ENCODE results near the gene HEATR9.
"Not testable (repeated sequence)": the region's sequence is repeated elsewhere in the genome, so short reads cannot be mapped to it uniquely, and the experiment has no call there.

HEATR9 gene

GRCh38 chr17:35868737-35869136, at the start of gene HEATR9:
HEATR9 (minus strand) TSS chr17:35868891; CDS start chr17:35868742, 149 bp downstream.
- no peak for FAIRE-seq
- DNase-seq (ENCODE audit: insufficient read length, low spot score) = no peak

DNA sequence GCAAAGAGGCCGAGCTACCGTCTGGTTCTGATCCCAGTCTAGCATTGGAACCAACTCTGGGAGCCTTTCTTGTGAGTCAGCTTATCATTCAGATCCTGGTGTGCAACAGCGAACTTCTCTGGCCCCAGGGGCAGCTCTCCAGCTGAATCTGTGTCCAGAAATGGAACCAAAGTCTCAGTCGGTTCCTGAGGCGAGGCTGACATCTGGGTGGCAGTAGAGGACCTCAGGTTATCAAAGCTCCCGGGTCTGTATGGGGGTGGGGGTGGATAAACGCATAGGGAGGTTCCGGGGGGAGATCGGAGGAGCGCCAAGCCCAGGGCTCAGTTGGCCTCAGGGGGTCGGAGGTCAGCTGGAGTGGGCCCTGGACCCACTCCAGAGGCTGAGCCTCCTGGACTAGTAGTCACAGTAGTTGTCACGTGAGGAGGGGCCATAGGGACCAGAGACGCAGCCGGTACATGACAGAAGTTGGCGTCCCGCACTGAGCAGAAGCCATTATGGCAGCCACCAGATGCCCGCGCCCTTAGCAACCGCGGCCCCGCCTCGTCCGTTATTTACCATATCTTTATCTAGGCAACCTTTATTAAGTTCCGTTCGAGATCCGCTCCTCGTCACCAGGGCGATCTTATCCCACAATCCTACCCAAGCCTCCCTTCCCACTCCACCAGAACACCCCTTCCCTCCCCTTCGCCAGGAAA, 49.0 kb upstream of the HEATR9 start:
- DNase-seq (ENCODE audit: insufficient read length, low spot score) (no peak), FAIRE-seq (no peak)

- DNase-seq (ENCODE audit: insufficient read length, low spot score) (no peak), FAIRE-seq (no peak)
These were observed 46.7 kb upstream of the HEATR9 start for GRCh38 chr17:35915153-35915964.

DNA sequence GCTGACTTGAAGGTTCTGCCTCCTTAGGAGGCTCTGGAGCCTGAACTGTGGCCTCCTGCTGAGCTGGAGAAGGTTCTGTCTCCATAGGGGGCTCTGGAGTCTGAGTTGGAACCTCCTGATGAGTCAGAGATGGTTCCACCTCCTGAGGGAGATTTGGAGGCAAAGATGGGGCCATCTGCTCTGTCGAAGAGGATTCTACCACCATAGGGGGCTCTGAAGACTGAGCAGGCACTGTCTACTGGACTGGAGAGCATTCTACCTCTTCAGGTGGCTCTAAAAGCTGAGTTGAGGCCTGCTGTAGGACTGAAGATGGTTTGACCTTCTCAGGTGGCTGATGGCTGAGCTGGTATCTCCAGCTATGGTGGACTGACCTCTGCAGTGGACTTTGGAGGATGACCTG, 45.7 kb upstream of the HEATR9 start:
- DNase-seq (ENCODE audit: insufficient read length, low spot score) (no peak), FAIRE-seq (no peak)

DNA sequence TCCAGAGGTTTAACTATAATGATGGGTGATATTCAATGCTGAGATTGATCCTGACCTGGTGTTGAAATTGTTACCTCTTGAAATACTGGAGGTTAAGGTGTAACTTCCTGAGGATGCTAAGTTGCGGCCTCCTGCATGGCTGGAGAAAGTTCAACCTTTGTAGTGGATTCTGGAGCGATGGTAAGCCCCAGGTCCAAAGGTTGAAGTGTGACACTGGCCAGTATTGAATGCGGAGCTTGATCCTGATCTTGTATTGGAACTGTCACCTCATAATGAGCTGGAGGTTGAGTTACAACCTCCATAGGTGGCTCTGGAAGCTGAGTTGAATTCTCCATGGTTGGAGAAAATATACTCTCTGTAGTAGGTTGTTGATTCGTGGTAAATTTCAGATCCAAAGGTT, 44.9 kb upstream of the HEATR9 start:
- FAIRE-seq (no peak), DNase-seq (ENCODE audit: insufficient read length, low spot score) (no peak)

DNA sequence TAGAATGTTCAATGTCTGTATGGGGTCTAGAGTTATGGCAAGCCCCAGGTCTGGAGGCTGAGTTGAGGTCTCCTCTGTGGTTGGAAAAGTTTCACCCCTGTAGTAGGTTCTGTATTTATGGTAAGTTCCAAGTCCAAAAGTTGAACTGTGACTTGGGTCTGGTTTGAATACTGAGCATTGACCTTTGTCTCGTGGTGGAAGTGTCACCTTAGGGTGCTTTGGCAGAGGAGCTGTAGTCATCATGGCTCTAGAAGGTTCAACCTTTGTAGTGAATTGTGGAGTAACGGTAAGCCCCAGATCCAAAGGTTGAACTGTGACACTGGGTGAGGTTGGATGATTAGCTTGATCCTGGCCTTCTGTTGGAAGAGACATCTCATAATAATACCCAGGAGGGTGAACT, 44.3 kb upstream of the HEATR9 start:
- DNase-seq (ENCODE audit: insufficient read length, low spot score) = no peak
- no peak for FAIRE-seq

DNA sequence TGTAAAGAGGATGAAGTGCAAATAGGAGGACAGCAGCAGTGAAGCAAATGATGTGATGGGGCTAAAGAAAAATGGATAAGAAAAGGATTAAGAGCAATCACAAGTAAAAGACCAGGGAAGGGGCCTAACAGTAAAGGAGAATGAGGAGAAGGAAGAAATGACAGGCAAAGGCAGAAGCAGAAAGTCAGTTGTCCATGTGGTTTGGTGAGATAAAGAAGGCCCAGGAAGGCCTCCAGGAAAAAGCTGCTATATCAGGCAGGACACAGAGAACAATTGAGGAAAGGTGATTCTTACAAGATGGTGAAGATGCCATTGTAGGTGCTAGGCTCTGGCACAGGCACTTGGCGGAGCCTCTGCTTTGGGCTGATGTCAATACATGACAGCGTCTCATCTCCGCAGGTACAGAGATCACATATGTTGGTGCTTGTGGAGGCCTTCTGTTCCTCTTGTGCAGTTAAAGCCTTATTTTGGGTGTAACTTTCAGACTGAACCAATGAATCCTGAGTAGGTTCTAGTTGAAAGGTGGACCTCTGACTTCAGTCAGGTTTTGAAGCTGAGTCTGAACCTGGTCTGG, 43.7 kb upstream of the HEATR9 start:
- no peak for DNase-seq (ENCODE audit: insufficient read length, low spot score)
- no peak for FAIRE-seq

DNA sequence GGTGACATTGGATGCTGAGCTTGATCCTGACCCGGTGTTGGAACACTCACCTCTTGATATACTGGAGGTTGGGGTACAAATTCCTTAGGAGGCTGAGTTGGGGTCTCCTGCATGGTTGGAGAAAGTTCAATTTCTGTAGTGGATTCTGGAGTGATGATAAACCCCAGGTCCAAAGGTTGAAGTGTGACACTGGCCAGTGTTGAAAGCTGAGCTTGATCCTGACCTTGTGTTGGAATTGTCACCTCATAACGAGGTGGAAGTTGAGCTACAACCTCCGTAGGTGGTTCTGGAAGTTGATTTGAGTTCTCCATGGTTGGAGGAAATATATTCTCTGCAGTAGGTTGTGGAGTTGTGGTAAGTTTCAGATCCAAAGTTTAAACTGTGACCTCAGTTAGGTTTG, 40.7 kb upstream of the HEATR9 start:
- FAIRE-seq (no peak), DNase-seq (ENCODE audit: insufficient read length, low spot score) (no peak)

DNA sequence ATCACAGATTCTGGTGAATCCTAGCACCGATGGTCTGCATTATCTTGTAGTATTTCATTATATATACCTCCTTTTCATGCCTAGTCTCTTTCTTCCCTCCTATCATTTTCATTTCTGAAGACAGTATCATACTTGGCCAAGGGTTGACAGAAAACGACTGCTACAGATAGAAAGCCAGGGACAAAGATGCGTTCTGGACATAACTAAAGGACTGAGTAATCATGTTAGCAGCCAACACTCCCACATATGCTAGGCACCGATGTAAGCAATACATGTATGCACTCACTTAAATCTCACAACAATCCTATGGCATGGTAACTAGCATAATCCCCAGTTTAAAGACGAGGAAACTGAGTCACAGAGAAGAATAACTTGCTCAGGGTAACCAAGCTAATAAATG, 39.0 kb upstream of the HEATR9 start:
- no peak for DNase-seq (ENCODE audit: insufficient read length, low spot score)
- no peak for FAIRE-seq

GRCh38 chr17:35906926-35907637, 38.4 kb upstream of the HEATR9 start:
- no peak for DNase-seq (ENCODE audit: insufficient read length, low spot score)

DNA sequence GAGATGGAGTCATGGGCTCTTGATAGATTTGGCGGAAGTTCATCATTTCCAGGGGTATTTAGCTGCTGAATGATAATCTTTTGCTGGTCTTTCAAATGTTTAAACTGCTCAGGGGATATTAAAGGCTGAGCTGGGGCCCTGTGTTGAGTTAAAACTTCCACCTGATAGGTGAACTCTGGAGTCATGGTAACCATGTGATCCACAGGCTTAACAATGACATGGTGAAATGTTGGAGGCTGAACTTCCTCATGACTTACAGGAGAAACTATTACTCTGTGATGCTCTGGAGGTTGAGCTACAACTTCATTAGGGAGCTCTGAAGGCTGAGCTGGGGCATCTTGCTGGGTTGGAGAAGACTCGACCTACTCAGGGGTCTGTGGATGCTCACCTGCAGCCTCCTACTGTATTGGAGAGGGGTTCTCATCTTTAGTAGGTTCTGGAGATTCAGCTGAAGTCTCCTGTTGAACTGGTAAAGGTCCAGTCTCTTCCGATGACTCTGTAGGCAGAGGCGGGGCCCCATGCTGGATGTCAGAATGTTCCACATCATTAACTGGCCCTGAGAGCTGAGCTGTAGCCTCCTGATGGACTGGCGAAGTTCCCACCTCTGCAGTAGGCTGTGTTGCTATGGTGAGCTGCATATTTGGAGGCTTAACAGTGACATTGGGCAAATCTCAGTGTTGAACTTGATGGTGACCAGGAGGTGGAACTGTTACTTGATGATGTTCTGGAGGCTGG, 37.7 kb upstream of the HEATR9 start:
- DNase-seq (ENCODE audit: insufficient read length, low spot score) (no peak), FAIRE-seq (no peak)

More at GRCh38 chr17:35906926-35907637, 38.4 kb upstream of the HEATR9 start:
- FAIRE-seq = no peak

- DNase-seq (ENCODE audit: insufficient read length, low spot score) (no peak), FAIRE-seq (no peak)
These were observed 34.8 kb upstream of the HEATR9 start for GRCh38 chr17:35903451-35903850.

DNA sequence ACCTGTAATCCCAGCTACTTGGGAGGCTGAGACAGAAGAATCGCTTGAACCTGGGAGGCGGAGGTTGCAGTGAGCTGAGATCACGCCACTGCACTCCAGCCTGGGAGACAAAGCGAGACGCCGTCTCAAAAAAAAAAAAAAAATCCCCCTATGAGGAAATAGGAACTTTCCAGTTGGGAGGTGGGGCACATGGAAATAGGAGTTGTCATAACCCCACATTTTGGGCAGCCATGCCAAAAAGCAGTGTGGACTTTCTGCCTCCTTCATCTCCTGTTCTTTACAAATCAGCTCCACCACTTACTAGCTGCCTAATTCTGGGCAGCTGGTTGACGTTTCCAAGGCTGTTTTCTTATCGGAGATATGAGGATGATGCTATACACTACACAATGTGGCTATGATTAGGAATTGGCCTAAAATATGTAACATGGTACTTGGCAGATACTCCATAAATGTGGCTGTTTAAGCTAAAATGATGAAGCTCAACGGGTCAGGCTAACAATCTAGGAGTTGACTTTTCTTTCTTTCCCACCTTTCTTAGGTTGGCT, 33.0 kb upstream of the HEATR9 start:
- DNase-seq (ENCODE audit: insufficient read length, low spot score) (no peak), FAIRE-seq (no peak)

DNA sequence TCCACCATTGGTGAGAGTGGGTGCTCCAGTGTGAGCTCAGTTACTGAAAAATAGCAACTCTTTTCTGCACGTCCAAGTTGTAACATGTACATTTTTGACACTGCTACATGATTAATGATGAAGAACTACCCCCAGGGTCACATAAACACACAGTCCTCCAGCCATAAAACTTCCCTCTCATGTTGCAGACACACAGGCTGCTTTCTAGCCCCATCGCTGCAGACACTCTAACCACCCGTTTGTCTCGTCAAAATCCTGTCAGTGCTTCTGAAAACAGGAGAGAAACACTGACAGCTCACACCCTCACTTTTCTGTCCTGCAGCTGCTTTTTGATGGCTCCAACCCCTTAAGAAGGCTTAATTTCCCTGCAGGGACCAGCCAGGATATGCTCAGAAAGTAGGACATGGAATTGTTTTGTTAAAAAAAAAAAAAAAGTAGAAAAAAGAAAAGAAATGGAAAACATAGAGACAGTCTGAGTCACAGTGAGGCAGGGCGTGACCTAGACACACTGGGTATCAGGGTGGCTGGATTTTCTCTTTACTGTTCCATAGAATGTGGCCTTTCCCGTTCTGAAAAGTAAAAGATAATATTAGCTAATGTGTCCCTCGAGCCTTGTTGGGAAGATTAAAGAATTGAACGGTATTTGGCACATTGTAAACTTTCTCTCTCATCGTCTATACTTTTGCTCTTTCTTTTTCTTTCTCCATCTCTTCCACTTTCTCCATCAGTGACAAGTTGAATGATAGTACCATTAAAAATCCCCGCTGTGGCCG, 32.2 kb upstream of the HEATR9 start:
- FAIRE-seq = no peak
- no peak for DNase-seq (ENCODE audit: insufficient read length, low spot score)

DNA sequence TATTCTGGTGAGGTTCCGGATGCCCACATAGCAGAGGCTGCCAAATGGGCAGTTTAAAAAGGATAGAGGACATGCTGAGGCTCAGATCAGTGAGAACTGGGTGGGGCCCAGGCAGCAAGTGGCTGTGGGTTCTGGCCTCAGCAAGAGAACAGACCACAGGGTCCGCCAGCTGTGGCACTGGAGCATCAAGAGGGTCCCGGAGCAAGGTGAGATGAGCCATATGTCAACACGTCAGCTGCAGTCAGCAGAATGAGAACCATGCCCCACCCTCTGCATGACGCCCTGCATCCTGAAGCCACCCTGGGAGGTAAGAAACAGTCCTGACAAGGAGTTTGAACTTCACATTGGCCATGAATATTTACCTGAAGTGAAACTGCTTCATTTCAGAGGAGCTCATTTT, 31.6 kb upstream of the HEATR9 start:
- DNase-seq (ENCODE audit: insufficient read length, low spot score) = no peak
- FAIRE-seq = no peak

DNA sequence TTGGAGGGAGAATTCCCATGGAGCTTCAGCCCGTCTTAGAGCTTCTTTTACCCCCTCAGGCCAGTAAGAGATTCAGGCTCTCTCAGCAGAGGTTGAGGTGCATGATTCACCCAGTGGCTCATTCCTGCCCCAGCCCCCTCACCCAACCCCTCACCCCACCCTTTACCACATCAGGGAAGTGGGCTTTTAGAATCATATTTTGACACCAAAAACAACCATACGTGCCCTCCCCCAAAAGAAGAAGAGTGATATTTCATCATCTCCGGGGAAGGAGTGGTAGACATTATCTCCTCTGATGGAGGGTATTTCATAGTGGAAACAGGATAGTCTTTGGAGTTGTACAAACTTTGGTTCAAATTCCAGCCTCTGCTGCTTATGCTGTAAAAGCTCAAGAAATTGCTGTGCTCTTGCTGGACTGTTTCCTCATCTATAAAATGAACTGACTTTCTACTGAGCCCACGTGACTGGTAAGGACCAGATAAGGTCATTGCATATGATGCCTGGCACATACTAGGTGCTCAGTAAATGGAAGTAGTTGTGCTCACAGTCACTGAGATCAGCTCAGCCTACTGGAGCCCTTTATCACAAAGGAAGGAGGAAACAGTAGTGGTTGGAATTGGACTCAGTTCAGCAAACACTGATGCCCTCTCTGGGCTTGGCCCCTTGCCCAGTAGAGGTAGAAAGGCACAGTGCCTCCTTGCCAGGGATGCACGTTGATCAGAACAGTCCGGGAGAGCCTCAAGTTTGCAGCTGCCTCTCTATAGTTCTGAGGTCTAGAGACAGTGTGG, 29.8 kb upstream of the HEATR9 start:
- FAIRE-seq = no peak
- DNase-seq (ENCODE audit: insufficient read length, low spot score) = no peak

DNA sequence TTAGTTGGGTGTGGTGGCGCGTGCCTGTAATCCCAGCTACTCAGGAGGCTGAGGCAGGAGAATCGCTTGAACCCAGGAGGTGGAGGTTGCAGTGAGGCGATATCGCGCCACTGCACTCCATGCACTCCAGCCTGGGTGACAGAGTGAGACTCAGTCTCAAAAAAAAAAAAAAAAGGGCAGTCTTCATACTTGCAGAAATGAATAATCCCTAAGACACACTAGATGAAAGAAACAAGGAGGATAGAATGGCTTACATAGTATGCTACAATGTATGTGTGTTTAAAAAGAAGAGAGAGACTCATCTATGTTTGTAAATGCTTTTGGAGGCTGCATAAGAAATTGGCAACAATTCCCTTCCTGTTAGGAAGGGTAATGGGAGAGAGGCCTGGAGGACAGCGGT, 29.1 kb upstream of the HEATR9 start:
- not testable (repeated sequence) for FAIRE-seq; DNase-seq (ENCODE audit: insufficient read length, low spot score)

DNA sequence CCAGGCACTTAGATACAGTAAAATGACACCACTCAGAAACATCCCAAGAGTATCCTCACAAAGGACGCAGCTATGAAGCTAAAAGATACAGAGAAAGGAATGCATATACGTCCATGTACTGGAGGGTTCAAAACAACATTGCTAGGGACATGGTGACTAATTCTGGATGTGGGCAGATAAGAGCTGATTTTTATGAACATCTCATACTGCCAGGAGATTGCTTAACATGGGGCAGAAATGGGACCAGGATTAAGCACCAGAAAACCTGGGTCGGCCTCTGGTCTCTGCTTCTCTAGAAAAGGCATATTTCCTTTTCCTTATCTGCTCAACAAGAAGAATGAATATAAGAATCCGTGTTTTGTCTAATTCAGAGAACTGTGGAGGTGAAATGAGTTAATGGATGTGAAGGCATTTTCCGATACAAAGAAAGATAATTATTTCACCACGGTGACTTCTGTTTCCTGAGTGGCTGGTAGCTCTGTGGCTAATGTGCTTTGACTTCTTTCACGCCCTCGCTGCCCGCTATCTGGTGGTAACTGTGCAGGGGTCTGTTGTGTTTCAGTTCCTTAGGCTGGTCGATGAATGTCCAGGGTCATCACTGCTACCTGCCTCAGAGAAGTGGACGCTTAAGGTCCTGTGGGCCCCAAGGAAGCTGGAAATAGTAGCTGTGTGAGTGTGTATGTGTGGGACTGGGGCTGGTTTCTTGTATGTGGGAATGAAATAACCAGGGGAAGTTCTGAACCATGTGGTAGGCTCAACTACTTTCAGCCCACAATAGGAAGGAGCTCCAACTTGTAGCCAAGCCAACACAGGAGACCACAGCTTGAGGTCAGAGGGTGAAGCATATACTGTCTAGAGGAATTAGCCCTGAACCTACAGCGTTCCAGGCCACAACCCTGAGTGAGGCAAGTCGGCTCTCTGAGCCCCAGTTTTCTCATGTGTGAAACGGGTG, 27.2 kb upstream of the HEATR9 start:
- DNase-seq (ENCODE audit: insufficient read length, low spot score) (no peak), FAIRE-seq (no peak)

Measured in GM19239 (cell line).